Chondrocyte (in vitro differentiated cells): ENCODE data around the gene MCU. TPM values are rescaled to one million over a fixed set of nuclear protein-coding genes. Genes with fewer than 3 reads are reported as not detected.

ENCODE experiments used
- DNase-seq: peaks from one replicate; pipeline ENCODE4 v3.0.0; 2021; ENCODE audit warnings: mixed read lengths, low spot score
- H3K27ac Mint-ChIP-seq: one replicate; pipeline ENCODE4 v1.8.0; 2021; ENCODE audit warnings: mild to moderate bottlenecking, moderate library complexity, mixed read lengths; ENCODE audit not compliant: unreplicated experiment
- H3K27me3 Mint-ChIP-seq: 2 replicates; pipeline ENCODE4 v1.8.0; 2021; ENCODE audit warnings: low read depth, mixed read lengths
- H3K36me3 Mint-ChIP-seq: 2 replicates; pipeline ENCODE4 v1.8.0; 2021; ENCODE audit warnings: low read depth, mixed read lengths
- H3K4me1 Mint-ChIP-seq: 2 replicates; pipeline ENCODE4 v1.8.0; 2021; ENCODE audit warnings: low read depth, mild to moderate bottlenecking, mixed read lengths
- H3K4me3 Mint-ChIP-seq: one replicate; pipeline ENCODE4 v1.8.0; 2021; ENCODE audit warnings: mild to moderate bottlenecking, moderate library complexity, mixed read lengths; ENCODE audit not compliant: unreplicated experiment
- H3K9me3 Mint-ChIP-seq: 2 replicates; pipeline ENCODE4 v1.8.0; 2021; ENCODE audit warnings: low read depth, mixed read lengths
- microRNA-seq: library from miRNA; unstranded; fragments of <30 nt; microRNA quantifications from one replicate; pipeline ENCODE4 v1.2.0, GENCODE V29; 2020; ENCODE audit warnings: borderline number of aligned reads
- total RNA-seq: library from RNA; stranded (reverse); gene quantifications from 3 replicates; pipeline ENCODE4 v1.2.1, GENCODE V29; 2021
- TF ChIP-seq, protein P1 (sequence below): fragments of 200-600 bp; sonication (generic); IDR thresholded peaks from 2 replicates; pipeline ENCODE4 v1.5.0; 2021; ENCODE audit warnings: antibody characterized with exemption, mild to moderate bottlenecking, moderate library complexity

MCU gene
- total RNA-seq, 1 donor from 2014 or later, result 51.8 TPM

DNA sequence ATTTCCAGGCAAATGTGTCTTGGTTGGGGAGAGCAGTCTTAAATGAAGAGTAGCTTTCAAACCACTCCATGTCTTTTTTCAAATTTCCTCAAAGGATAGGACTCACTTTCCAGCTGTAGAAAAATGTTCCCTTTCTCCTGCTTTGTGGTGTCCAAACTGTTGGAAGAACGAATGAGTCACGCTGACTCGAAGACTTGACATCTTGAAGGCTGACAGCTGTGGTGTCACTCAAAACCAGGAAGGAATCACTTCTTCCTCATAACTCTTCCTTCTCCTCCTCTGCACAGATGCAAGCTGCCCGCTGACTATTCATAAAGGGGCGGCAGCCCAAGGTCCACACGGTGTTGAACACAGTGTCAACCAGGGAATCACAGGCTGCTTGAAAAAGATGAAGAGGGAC is 243.4 kb downstream of the MCU start:
- peaks cover 3% of the 10 kb centered on the region for H3K4me1 Mint-ChIP-seq
- no peak overlapping the region for H3K4me3 Mint-ChIP-seq
- H3K36me3 Mint-ChIP-seq, result peaks cover 13% of the 10 kb centered on the region
- no peaks in the 10 kb centered on the region for H3K9me3 Mint-ChIP-seq
- no peaks in the 10 kb centered on the region for H3K27me3 Mint-ChIP-seq
- no peak for DNase-seq
- TF ChIP-seq, protein P1, sequence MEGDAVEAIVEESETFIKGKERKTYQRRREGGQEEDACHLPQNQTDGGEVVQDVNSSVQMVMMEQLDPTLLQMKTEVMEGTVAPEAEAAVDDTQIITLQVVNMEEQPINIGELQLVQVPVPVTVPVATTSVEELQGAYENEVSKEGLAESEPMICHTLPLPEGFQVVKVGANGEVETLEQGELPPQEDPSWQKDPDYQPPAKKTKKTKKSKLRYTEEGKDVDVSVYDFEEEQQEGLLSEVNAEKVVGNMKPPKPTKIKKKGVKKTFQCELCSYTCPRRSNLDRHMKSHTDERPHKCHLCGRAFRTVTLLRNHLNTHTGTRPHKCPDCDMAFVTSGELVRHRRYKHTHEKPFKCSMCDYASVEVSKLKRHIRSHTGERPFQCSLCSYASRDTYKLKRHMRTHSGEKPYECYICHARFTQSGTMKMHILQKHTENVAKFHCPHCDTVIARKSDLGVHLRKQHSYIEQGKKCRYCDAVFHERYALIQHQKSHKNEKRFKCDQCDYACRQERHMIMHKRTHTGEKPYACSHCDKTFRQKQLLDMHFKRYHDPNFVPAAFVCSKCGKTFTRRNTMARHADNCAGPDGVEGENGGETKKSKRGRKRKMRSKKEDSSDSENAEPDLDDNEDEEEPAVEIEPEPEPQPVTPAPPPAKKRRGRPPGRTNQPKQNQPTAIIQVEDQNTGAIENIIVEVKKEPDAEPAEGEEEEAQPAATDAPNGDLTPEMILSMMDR, result no peak
- peak overlapping the region; percentile 17 for H3K27ac Mint-ChIP-seq

Small RNA genes within 50 kb of the gene (microRNA-seq; reads per million reads assigned to microRNA genes)
- 1.7 reads per million for gene MIR4676

Other genes starting within 250 kb of the MCU start
- gene MICU1, start 66.1 kb upstream of the MCU start, total RNA-seq, result 42.1 to 48.0 TPM (median 42.7 TPM) in 3 replicates
- gene OIT3, start 201.6 kb downstream of the MCU start, total RNA-seq, result 0.17 to 0.36 TPM (median 0.34 TPM) in 3 replicates